ENCODE measurements around the gene MRPS22.
"Not testable (repeated sequence)": the region's sequence is repeated elsewhere in the genome, so short reads cannot be mapped to it uniquely, and the experiment has no call there.

Gene MRPS22

DNA sequence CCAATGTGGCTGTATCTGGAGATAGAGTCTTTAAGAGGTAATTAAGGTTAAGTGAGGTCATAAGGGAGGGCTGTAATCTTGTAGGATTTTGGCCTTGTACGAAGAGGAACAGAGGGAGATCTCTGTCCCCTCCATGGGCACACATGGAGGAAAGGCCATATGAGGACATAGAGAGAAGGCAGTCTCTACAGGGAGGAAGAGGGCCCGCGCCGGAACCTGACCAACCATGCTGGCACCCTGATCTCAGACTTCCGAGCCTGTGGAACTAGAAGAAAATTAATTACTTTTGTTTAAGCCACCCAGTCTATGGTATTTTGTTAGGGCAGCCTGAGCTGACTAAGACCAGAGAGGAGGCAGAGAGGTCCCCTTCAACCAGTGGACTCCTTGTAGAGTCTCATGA, 17.7 kb upstream of the MRPS22 start:
- no peaks in the 10 kb centered on the region for H3K36me3 ChIP-seq (ENCODE audit: control insufficient read depth, low read depth, low read length)
- H3K9me3 ChIP-seq (ENCODE audit: control insufficient read depth, low read depth, low read length) = no peaks in the 10 kb centered on the region
- H3K4me1 ChIP-seq (ENCODE audit: control insufficient read depth, low read depth, low read length) = no peaks in the 10 kb centered on the region
- no peak overlapping the region for H3K4me3 ChIP-seq (ENCODE audit: low read length)
- H3K27ac ChIP-seq (ENCODE audit: low read length) = no peak overlapping the region
- peaks cover 24% of the 10 kb centered on the region for H3K27me3 ChIP-seq (ENCODE audit: control insufficient read depth, insufficient read depth, low read length)
- no peak overlapping the region for H3K9ac ChIP-seq (ENCODE audit: low read length)

GRCh38 chr3:139326707-139327106, 17.1 kb upstream of the MRPS22 start:
- H3K9me3 ChIP-seq (ENCODE audit: control insufficient read depth, low read depth, low read length) = no peaks in the 10 kb centered on the region
- no peak overlapping the region for H3K9ac ChIP-seq (ENCODE audit: low read length)
- no peaks in the 10 kb centered on the region for H3K36me3 ChIP-seq (ENCODE audit: control insufficient read depth, low read depth, low read length)
- peaks cover 24% of the 10 kb centered on the region for H3K27me3 ChIP-seq (ENCODE audit: control insufficient read depth, insufficient read depth, low read length)
- no peak overlapping the region for H3K4me3 ChIP-seq (ENCODE audit: low read length)
- no peak overlapping the region for H3K27ac ChIP-seq (ENCODE audit: low read length)
- no peaks in the 10 kb centered on the region for H3K4me1 ChIP-seq (ENCODE audit: control insufficient read depth, low read depth, low read length)

DNA sequence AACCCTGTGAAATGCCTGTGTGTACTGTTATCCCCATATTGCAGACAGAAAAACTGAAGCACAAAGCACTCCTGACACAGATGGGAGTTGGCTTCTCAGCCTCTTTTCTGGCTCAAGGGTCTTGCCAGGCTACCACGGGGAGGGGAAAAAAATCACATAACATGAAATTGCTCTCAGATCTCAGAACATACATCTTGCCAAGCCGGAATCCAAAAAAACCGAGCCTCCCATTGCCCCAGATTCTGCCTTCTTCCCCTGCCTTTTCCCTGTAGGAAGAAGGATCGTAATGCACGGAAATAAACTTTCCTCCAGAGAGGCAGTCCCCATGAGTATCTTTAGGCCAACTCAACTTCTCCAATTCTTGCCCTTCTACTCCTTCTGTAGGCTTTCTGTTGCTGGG, 16.6 kb upstream of the MRPS22 start:
- H3K27me3 ChIP-seq (ENCODE audit: control insufficient read depth, insufficient read depth, low read length) = peaks cover 29% of the 10 kb centered on the region
- H3K27ac ChIP-seq (ENCODE audit: low read length) = no peak overlapping the region
- no peaks in the 10 kb centered on the region for H3K4me1 ChIP-seq (ENCODE audit: control insufficient read depth, low read depth, low read length)
- H3K9me3 ChIP-seq (ENCODE audit: control insufficient read depth, low read depth, low read length) = no peaks in the 10 kb centered on the region
- H3K9ac ChIP-seq (ENCODE audit: low read length) = no peak overlapping the region
- H3K36me3 ChIP-seq (ENCODE audit: control insufficient read depth, low read depth, low read length) = no peaks in the 10 kb centered on the region
- no peak overlapping the region for H3K4me3 ChIP-seq (ENCODE audit: low read length)

- Histone ChIP-seq H3K9ac (ENCODE audit: low read length) (no peak overlapping the region), H3K36me3 (ENCODE audit: control insufficient read depth, low read depth, low read length) (no peaks in the 10 kb centered on the region), H3K4me3 (ENCODE audit: low read length) (no peak overlapping the region), H3K9me3 (ENCODE audit: control insufficient read depth, low read depth, low read length) (no peaks in the 10 kb centered on the region), H3K4me1 (ENCODE audit: control insufficient read depth, low read depth, low read length) (no peaks in the 10 kb centered on the region), H3K27ac (ENCODE audit: low read length) (no peak overlapping the region), H3K27me3 (ENCODE audit: control insufficient read depth, insufficient read depth, low read length) (peaks cover 29% of the 10 kb centered on the region)
Measured at GRCh38 chr3:139327861-139328260, 16.0 kb upstream of the MRPS22 start.

DNA sequence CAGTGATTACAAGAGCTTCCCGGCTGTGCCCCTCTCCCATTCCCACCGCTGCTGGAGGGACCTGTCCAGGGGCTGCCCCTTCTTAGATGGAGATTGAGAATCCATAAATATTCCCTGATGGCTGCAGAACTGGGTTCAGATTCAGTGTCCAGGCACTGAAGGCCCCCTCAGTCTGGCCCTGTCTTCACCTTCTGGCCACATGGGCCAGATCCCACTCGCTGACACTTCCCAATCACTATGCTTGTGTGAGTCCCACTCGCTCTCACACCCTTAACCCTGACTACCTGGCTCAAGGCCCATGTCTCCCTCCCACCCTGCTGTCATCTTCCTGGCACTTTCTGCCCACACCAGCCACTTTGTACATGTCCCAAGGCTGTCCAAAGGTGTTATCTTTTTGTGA, 15.5 kb upstream of the MRPS22 start:
- H3K4me3 ChIP-seq (ENCODE audit: low read length) = no peak overlapping the region
- no peaks in the 10 kb centered on the region for H3K4me1 ChIP-seq (ENCODE audit: control insufficient read depth, low read depth, low read length)
- H3K27me3 ChIP-seq (ENCODE audit: control insufficient read depth, insufficient read depth, low read length) = peaks cover 29% of the 10 kb centered on the region
- no peak overlapping the region for H3K9ac ChIP-seq (ENCODE audit: low read length)
- no peaks in the 10 kb centered on the region for H3K36me3 ChIP-seq (ENCODE audit: control insufficient read depth, low read depth, low read length)
- H3K9me3 ChIP-seq (ENCODE audit: control insufficient read depth, low read depth, low read length) = no peaks in the 10 kb centered on the region
- no peak overlapping the region for H3K27ac ChIP-seq (ENCODE audit: low read length)

DNA sequence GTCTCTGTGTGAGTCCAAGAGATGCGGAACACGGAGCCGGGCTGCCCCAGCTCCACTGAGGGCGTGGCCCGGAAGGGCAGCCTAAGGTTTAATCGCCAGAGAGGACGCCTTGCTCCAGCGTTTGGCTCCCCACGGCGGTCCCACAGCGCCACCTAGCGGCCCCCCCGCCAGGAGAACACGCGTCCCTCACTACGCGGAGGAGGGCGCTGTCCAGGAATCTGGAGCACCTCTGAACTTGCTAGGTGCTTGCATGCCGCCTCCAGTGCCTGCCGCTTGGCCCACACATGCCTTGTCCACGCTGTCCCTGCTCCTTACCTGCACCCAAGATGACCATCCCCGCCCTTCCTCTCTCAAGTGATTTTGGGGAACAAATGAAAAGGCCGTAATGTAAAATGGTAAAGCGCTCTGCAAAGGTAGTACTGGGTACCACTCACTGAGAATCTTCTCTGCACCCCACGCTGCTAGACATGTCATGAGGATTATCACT, 14.4 kb upstream of the MRPS22 start:
- Histone ChIP-seq H3K36me3 (ENCODE audit: control insufficient read depth, low read depth, low read length) (no peaks in the 10 kb centered on the region), H3K9ac (ENCODE audit: low read length) (no peak overlapping the region), H3K9me3 (ENCODE audit: control insufficient read depth, low read depth, low read length) (no peaks in the 10 kb centered on the region), H3K27me3 (ENCODE audit: control insufficient read depth, insufficient read depth, low read length) (peaks cover 29% of the 10 kb centered on the region), H3K27ac (ENCODE audit: low read length) (no peak overlapping the region), H3K4me1 (ENCODE audit: control insufficient read depth, low read depth, low read length) (no peaks in the 10 kb centered on the region), H3K4me3 (ENCODE audit: low read length) (peak overlapping the region; percentile 42)

GRCh38 chr3:139332092-139332491, 11.7 kb upstream of the MRPS22 start:
- Histone ChIP-seq H3K4me3 (ENCODE audit: low read length) (no peak overlapping the region), H3K9me3 (ENCODE audit: control insufficient read depth, low read depth, low read length) (no peaks in the 10 kb centered on the region), H3K36me3 (ENCODE audit: control insufficient read depth, low read depth, low read length) (no peaks in the 10 kb centered on the region), H3K27me3 (ENCODE audit: control insufficient read depth, insufficient read depth, low read length) (peaks cover 29% of the 10 kb centered on the region), H3K4me1 (ENCODE audit: control insufficient read depth, low read depth, low read length) (no peaks in the 10 kb centered on the region), H3K27ac (ENCODE audit: low read length) (no peak overlapping the region), H3K9ac (ENCODE audit: low read length) (no peak overlapping the region)

DNA sequence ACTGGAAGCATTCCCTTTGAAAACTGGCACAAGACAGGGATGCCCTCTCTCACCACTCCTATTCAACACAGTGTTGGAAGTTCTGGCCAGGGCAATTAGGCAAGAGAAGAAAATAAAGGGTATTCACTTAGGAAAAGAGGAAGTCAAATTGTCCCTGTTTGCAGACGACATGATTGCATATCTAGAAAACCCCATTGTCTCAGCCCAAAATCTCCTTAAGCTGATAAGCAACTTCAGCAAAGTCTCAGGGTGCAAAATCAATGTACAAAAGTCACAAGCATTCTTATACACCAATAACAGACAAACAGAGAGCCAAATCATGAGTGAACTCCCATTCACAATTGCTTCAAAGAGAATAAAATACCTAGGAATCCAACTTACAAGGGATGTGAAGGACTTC, 9.1 kb upstream of the MRPS22 start:
- H3K27ac ChIP-seq (ENCODE audit: low read length); H3K9ac ChIP-seq (ENCODE audit: low read length); H3K4me3 ChIP-seq (ENCODE audit: low read length); H3K36me3 ChIP-seq (ENCODE audit: control insufficient read depth, low read depth, low read length); H3K4me1 ChIP-seq (ENCODE audit: control insufficient read depth, low read depth, low read length); H3K9me3 ChIP-seq (ENCODE audit: control insufficient read depth, low read depth, low read length): not testable (repeated sequence)
- peaks cover 25% of the 10 kb centered on the region for H3K27me3 ChIP-seq (ENCODE audit: control insufficient read depth, insufficient read depth, low read length)

DNA sequence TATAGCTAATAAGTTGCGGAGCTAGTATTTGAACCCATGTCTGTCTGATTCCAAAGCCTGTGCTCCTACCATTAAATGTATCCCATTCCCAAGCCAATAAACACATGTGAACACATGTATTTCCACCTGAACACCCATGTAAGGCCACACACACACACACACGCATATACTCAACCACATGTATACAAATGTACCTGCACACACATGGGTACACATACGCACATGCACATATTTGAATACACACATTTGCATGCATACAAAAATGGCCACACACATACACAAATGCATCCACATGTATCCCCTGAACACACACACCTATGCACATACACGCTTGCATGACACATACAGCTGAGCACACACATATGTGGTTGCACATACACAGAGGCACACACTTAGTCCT, 5.4 kb upstream of the MRPS22 start:
- H3K27ac ChIP-seq (ENCODE audit: low read length) = no peak overlapping the region
- peaks cover 35% of the 10 kb centered on the region for H3K27me3 ChIP-seq (ENCODE audit: control insufficient read depth, insufficient read depth, low read length)

GRCh38 chr3:139339219-139339906, 4.5 kb upstream of the MRPS22 start:
- no peak overlapping the region for H3K9ac ChIP-seq (ENCODE audit: low read length)
- H3K9me3 ChIP-seq (ENCODE audit: control insufficient read depth, low read depth, low read length) = no peaks in the 10 kb centered on the region
- H3K36me3 ChIP-seq (ENCODE audit: control insufficient read depth, low read depth, low read length) = no peaks in the 10 kb centered on the region
- H3K4me1 ChIP-seq (ENCODE audit: control insufficient read depth, low read depth, low read length) = no peaks in the 10 kb centered on the region
- H3K27me3 ChIP-seq (ENCODE audit: control insufficient read depth, insufficient read depth, low read length) = peaks cover 35% of the 10 kb centered on the region
- H3K27ac ChIP-seq (ENCODE audit: low read length) = no peak overlapping the region
- H3K4me3 ChIP-seq (ENCODE audit: low read length) = no peak overlapping the region

More for the DNA sequence above, 5.4 kb upstream of the MRPS22 start:
- Histone ChIP-seq H3K4me3 (ENCODE audit: low read length) (no peak overlapping the region), H3K9ac (ENCODE audit: low read length) (no peak overlapping the region), H3K9me3 (ENCODE audit: control insufficient read depth, low read depth, low read length) (no peaks in the 10 kb centered on the region), H3K4me1 (ENCODE audit: control insufficient read depth, low read depth, low read length) (no peaks in the 10 kb centered on the region), H3K36me3 (ENCODE audit: control insufficient read depth, low read depth, low read length) (no peaks in the 10 kb centered on the region)

DNA sequence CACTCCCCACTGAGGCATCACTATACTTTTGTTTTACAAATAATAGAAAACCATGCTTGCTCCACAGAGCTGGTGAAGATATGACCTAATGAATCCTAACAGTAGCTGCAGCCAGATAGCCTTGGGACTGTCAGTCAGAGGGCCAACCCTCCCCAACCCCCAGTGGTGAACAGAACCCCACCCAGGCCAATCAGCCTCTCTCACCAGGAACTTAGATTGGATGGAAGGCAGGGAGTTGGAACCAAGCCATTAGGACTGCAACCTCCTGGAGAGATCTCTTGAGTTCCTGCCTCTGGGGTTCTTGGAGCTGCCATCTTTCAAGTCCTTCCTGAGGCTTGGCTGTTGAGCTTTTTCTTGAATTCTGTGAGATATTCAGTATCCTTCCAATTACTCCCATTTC, 3.0 kb upstream of the MRPS22 start:
- peaks cover 7% of the 10 kb centered on the region for H3K4me1 ChIP-seq (ENCODE audit: control insufficient read depth, low read depth, low read length)
- no peaks in the 10 kb centered on the region for H3K36me3 ChIP-seq (ENCODE audit: control insufficient read depth, low read depth, low read length)
- H3K4me3 ChIP-seq (ENCODE audit: low read length) = no peak overlapping the region
- no peaks in the 10 kb centered on the region for H3K9me3 ChIP-seq (ENCODE audit: control insufficient read depth, low read depth, low read length)
- H3K27ac ChIP-seq (ENCODE audit: low read length) = no peak overlapping the region
- H3K9ac ChIP-seq (ENCODE audit: low read length) = no peak overlapping the region
- H3K27me3 ChIP-seq (ENCODE audit: control insufficient read depth, insufficient read depth, low read length) = peaks cover 35% of the 10 kb centered on the region

- no peak overlapping the region for H3K27ac ChIP-seq (ENCODE audit: low read length)
- H3K9me3 ChIP-seq (ENCODE audit: control insufficient read depth, low read depth, low read length) = no peaks in the 10 kb centered on the region
- peaks cover 7% of the 10 kb centered on the region for H3K4me1 ChIP-seq (ENCODE audit: control insufficient read depth, low read depth, low read length)
- peaks cover 35% of the 10 kb centered on the region for H3K27me3 ChIP-seq (ENCODE audit: control insufficient read depth, insufficient read depth, low read length)
- H3K36me3 ChIP-seq (ENCODE audit: control insufficient read depth, low read depth, low read length) = peaks cover 5% of the 10 kb centered on the region
- H3K4me3 ChIP-seq (ENCODE audit: low read length) = no peak overlapping the region
- no peak overlapping the region for H3K9ac ChIP-seq (ENCODE audit: low read length)
Measured at GRCh38 chr3:139342054-139342453, 1.8 kb upstream of the MRPS22 start.

Data from iPS-18a (cell line).